HepG2 (cell line): ENCODE results near the gene PLCD4. TPM values are rescaled to one million over a fixed set of nuclear protein-coding genes. Genes with fewer than 3 reads are reported as not detected.

Experiments
- CHD2 ChIP-seq: IDR thresholded peaks from 2 replicates; pipeline ENCODE4 v1.6.1; 2011; ENCODE audit warnings: low read depth, low read length, improper control_type of control experiment
- EZH2 ChIP-seq: conservative IDR thresholded peaks from 2 replicates; pipeline ENCODE4 v1.6.1; 2012; ENCODE audit warnings: mild to moderate bottlenecking, low read depth, low read length, moderate library complexity
- KLF15 ChIP-seq: sonication (generic); formaldehyde crosslinking; IDR thresholded peaks from 2 replicates; pipeline ENCODE4 v1.8.1; 2023; ENCODE audit warnings: borderline replicate concordance, mild to moderate bottlenecking, inconsistent platforms, missing genetic modification reagents, mixed read lengths
- NBN ChIP-seq: fragments of 450-650 bp; conservative IDR thresholded peaks from 2 replicates; pipeline ENCODE4 v1.6.1; 2017
- SAFB2 ChIP-seq: sonication (generic); formaldehyde crosslinking; IDR thresholded peaks from 2 replicates; pipeline ENCODE4 v1.5.1; 2020; ENCODE audit warnings: missing genetic modification reagents, low read depth, mild to moderate bottlenecking, borderline replicate concordance
- TSC22D2 ChIP-seq: sonication (generic); formaldehyde crosslinking; IDR thresholded peaks from 2 replicates; pipeline ENCODE4 v1.5.1; 2020; ENCODE audit warnings: missing genetic modification reagents, mild to moderate bottlenecking, borderline replicate concordance
- ZFYVE20 ChIP-seq: sonication (generic); formaldehyde crosslinking; IDR thresholded peaks from 2 replicates; pipeline ENCODE4 v1.8.0; 2023; ENCODE audit warnings: low read depth, mild to moderate bottlenecking, moderate library complexity, missing genetic modification reagents, borderline replicate concordance
- ZNF331 ChIP-seq: sonication (generic); formaldehyde crosslinking; IDR thresholded peaks from 2 replicates; pipeline ENCODE4 v1.4.0; 2020; ENCODE audit warnings: missing genetic modification reagents
- polyA plus RNA-seq, 8 experiments: library from polyadenylated mRNA; depleted of rRNA in 3 of 8; stranded (reverse) in 7 of 8; unstranded in 1 of 8; fragments of >200 nt; fragmentation: Illumina TruSeq in 4 of 8; extraction: Trizol in 4 of 8; gene quantifications; 2 replicates each; pipeline versions ENCODE4 v1.2.1 to v1.2.3, GENCODE V29; 2011 to 2016; ENCODE audit warnings: low read depth in 4 of 8, missing spikeins in 1 of 8, mixed read lengths in 1 of 8; ENCODE audit not compliant: insufficient read depth in 1 of 8
- total RNA-seq, 5 experiments: library from RNA; depleted of rRNA; stranded (reverse); fragments of >200 nt; fragmentation: Illumina TruSeq; extraction: Trizol; gene quantifications; 2 replicates each; pipeline ENCODE4 v1.2.3, GENCODE V29; 2016; ENCODE audit warnings: low read depth in 1 of 5
- TF ChIP-seq, protein P1 (sequence below): sonication (generic); formaldehyde crosslinking; IDR thresholded peaks from 2 replicates; pipeline ENCODE4 v1.4.0; 2020; ENCODE audit warnings: missing genetic modification reagents
- TF ChIP-seq, protein P2 (sequence below): sonication (generic); formaldehyde crosslinking; IDR thresholded peaks from 2 replicates; pipeline ENCODE4 v1.4.0; 2020; ENCODE audit warnings: missing genetic modification reagents
- TF ChIP-seq, protein P3 (sequence below): sonication (generic); formaldehyde crosslinking; IDR thresholded peaks from 2 replicates; pipeline ENCODE4 v1.4.0; 2020; ENCODE audit warnings: missing genetic modification reagents
- TF ChIP-seq, protein P4 (sequence below): sonication (generic); formaldehyde crosslinking; IDR thresholded peaks from 2 replicates; pipeline ENCODE4 v1.5.0; 2020; ENCODE audit warnings: missing genetic modification reagents
- TF ChIP-seq, protein P5 (sequence below), 2 experiments: sonication (generic) in 1 of 2; formaldehyde crosslinking in 1 of 2; IDR thresholded peaks; 2 replicates each; pipeline versions ENCODE4 v1.4.0 to v1.6.1; 2018 to 2020; ENCODE audit warnings: missing genetic modification reagents in 2 of 2, borderline replicate concordance in 1 of 2, low read depth in 1 of 2, mild to moderate bottlenecking in 1 of 2, missing biosample characterization in 1 of 2

The PLCD4 gene
- total and polyA plus RNA-seq, 2 of the 13 experiments (the other 11 are each of a cell fraction or from before 2014, with no cell fraction given) = 0.26 TPM; not detected in 1

DNA sequence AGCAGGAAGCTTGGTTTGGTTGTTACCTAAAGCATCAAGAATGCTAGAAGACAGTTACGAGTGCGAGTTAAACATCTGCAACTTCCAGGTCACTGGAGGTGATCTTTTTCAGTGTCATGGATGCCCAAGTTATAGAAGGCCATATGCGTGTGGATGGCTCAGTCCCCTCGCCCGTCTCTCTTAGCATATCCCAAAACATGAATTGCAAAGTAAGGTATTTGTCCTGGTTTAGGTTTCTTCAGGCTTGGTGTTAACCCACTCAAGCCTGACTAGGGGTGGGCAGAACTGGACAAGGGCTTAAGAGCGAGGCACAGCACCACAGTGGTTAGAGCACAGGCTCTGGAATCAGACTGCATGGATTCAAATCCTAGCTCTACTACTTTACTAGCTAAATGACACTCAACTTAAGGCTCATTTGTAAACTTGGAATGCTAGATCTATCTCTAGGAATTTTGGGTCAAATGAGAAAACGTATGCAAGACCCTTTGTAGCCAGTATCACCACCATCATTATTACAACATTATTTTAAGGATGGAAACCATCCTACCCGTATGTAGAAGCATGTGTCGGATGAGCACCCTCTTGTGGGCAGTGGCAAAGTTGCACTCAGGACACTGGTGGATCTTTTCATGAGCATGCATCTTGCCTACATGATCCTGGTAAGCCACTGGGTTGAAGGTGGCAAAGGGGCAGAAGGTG is 40.5 kb downstream of the PLCD4 start (continued):
- TF ChIP-seq, protein P1, sequence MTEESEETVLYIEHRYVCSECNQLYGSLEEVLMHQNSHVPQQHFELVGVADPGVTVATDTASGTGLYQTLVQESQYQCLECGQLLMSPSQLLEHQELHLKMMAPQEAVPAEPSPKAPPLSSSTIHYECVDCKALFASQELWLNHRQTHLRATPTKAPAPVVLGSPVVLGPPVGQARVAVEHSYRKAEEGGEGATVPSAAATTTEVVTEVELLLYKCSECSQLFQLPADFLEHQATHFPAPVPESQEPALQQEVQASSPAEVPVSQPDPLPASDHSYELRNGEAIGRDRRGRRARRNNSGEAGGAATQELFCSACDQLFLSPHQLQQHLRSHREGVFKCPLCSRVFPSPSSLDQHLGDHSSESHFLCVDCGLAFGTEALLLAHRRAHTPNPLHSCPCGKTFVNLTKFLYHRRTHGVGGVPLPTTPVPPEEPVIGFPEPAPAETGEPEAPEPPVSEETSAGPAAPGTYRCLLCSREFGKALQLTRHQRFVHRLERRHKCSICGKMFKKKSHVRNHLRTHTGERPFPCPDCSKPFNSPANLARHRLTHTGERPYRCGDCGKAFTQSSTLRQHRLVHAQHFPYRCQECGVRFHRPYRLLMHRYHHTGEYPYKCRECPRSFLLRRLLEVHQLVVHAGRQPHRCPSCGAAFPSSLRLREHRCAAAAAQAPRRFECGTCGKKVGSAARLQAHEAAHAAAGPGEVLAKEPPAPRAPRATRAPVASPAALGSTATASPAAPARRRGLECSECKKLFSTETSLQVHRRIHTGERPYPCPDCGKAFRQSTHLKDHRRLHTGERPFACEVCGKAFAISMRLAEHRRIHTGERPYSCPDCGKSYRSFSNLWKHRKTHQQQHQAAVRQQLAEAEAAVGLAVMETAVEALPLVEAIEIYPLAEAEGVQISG = peak; percentile 35; the same call in 1 of the 2 replicates
- TF ChIP-seq EZH2 (no peak), ZFYVE20 (CRISPR knock-in tag) (no peak), KLF15 (no peak), SAFB2 (CRISPR knock-in tag) (no peak), TSC22D2 (CRISPR knock-in tag) (no peak), NBN (no peak), ZNF331 (CRISPR knock-in tag) (no peak), CHD2 (no peak)
- TF ChIP-seq, protein P2, sequence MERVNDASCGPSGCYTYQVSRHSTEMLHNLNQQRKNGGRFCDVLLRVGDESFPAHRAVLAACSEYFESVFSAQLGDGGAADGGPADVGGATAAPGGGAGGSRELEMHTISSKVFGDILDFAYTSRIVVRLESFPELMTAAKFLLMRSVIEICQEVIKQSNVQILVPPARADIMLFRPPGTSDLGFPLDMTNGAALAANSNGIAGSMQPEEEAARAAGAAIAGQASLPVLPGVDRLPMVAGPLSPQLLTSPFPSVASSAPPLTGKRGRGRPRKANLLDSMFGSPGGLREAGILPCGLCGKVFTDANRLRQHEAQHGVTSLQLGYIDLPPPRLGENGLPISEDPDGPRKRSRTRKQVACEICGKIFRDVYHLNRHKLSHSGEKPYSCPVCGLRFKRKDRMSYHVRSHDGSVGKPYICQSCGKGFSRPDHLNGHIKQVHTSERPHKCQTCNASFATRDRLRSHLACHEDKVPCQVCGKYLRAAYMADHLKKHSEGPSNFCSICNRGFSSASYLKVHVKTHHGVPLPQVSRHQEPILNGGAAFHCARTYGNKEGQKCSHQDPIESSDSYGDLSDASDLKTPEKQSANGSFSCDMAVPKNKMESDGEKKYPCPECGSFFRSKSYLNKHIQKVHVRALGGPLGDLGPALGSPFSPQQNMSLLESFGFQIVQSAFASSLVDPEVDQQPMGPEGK (CRISPR knock-in tag) = no peak
- TF ChIP-seq, protein P3, sequence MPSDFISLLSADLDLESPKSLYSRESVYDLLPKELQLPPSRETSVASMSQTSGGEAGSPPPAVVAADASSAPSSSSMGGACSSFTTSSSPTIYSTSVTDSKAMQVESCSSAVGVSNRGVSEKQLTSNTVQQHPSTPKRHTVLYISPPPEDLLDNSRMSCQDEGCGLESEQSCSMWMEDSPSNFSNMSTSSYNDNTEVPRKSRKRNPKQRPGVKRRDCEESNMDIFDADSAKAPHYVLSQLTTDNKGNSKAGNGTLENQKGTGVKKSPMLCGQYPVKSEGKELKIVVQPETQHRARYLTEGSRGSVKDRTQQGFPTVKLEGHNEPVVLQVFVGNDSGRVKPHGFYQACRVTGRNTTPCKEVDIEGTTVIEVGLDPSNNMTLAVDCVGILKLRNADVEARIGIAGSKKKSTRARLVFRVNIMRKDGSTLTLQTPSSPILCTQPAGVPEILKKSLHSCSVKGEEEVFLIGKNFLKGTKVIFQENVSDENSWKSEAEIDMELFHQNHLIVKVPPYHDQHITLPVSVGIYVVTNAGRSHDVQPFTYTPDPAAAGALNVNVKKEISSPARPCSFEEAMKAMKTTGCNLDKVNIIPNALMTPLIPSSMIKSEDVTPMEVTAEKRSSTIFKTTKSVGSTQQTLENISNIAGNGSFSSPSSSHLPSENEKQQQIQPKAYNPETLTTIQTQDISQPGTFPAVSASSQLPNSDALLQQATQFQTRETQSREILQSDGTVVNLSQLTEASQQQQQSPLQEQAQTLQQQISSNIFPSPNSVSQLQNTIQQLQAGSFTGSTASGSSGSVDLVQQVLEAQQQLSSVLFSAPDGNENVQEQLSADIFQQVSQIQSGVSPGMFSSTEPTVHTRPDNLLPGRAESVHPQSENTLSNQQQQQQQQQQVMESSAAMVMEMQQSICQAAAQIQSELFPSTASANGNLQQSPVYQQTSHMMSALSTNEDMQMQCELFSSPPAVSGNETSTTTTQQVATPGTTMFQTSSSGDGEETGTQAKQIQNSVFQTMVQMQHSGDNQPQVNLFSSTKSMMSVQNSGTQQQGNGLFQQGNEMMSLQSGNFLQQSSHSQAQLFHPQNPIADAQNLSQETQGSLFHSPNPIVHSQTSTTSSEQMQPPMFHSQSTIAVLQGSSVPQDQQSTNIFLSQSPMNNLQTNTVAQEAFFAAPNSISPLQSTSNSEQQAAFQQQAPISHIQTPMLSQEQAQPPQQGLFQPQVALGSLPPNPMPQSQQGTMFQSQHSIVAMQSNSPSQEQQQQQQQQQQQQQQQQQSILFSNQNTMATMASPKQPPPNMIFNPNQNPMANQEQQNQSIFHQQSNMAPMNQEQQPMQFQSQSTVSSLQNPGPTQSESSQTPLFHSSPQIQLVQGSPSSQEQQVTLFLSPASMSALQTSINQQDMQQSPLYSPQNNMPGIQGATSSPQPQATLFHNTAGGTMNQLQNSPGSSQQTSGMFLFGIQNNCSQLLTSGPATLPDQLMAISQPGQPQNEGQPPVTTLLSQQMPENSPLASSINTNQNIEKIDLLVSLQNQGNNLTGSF (CRISPR knock-in tag) = no peak
- TF ChIP-seq, protein P4, sequence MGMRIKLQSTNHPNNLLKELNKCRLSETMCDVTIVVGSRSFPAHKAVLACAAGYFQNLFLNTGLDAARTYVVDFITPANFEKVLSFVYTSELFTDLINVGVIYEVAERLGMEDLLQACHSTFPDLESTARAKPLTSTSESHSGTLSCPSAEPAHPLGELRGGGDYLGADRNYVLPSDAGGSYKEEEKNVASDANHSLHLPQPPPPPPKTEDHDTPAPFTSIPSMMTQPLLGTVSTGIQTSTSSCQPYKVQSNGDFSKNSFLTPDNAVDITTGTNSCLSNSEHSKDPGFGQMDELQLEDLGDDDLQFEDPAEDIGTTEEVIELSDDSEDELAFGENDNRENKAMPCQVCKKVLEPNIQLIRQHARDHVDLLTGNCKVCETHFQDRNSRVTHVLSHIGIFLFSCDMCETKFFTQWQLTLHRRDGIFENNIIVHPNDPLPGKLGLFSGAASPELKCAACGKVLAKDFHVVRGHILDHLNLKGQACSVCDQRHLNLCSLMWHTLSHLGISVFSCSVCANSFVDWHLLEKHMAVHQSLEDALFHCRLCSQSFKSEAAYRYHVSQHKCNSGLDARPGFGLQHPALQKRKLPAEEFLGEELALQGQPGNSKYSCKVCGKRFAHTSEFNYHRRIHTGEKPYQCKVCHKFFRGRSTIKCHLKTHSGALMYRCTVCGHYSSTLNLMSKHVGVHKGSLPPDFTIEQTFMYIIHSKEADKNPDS (CRISPR knock-in tag) = no peak
- TF ChIP-seq, protein P5, sequence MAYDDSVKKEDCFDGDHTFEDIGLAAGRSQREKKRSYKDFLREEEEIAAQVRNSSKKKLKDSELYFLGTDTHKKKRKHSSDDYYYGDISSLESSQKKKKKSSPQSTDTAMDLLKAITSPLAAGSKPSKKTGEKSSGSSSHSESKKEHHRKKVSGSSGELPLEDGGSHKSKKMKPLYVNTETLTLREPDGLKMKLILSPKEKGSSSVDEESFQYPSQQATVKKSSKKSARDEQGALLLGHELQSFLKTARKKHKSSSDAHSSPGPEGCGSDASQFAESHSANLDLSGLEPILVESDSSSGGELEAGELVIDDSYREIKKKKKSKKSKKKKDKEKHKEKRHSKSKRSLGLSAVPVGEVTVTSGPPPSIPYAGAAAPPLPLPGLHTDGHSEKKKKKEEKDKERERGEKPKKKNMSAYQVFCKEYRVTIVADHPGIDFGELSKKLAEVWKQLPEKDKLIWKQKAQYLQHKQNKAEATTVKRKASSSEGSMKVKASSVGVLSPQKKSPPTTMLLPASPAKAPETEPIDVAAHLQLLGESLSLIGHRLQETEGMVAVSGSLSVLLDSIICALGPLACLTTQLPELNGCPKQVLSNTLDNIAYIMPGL (CRISPR knock-in tag; IDR thresholded peaks at IDR 0.05; ENCODE audit: borderline replicate concordance in 1 of 2, low read depth in 1 of 2) = 0 out of 4 replicates have a peak, but pooled peaks of 1 of the 2 experiments have one; percentile 39
